Suprapubic skin (tissue), 4 donors: Measurements from ENCODE around the gene PCDHB11. TPM values are rescaled to one million over a fixed set of nuclear protein-coding genes. Genes with fewer than 3 reads are reported as not detected.
A peak's percentile ranks its signal among the peaks of the same experiment; 100 is the strongest.
"Not testable (repeated sequence)": the region's sequence is repeated elsewhere in the genome, so short reads cannot be mapped to it uniquely, and the experiment has no call there.

Experiments
- DNase-seq, 2 donors: peaks; one replicate each; pipeline ENCODE4 v3.0.0-alpha.2; 2019; ENCODE audit warnings: low spot score in 2 of 2
- H3K27ac ChIP-seq: fragments of 200-600 bp; sonication (generic); one replicate; pipeline ENCODE4 v1.5.1; 2019
- H3K27me3 ChIP-seq: fragments of 200-600 bp; sonication (generic); one replicate; pipeline ENCODE4 v1.5.1; 2019
- H3K36me3 ChIP-seq: fragments of 200-600 bp; sonication (generic); one replicate; pipeline ENCODE4 v1.5.1; 2019
- H3K4me1 ChIP-seq: fragments of 200-600 bp; sonication (generic); one replicate; pipeline ENCODE4 v1.5.1; 2019
- H3K4me3 ChIP-seq: fragments of 200-600 bp; sonication (generic); one replicate; pipeline ENCODE4 v1.5.1; 2019; ENCODE audit warnings: mild to moderate bottlenecking
- H3K9me3 ChIP-seq: fragments of 200-600 bp; sonication (generic); one replicate; pipeline ENCODE4 v1.5.1; 2019
- CTCF ChIP-seq, 2 donors: fragments of 200-600 bp in 1 of 2; fragments of 450-650 bp in 1 of 2; sonication (generic) in 1 of 2; IDR thresholded peaks; one replicate each; pipeline ENCODE4 v1.5.1; 2016 to 2019; ENCODE audit warnings: antibody characterized with exemption in 2 of 2, mild to moderate bottlenecking in 1 of 2, moderate library complexity in 1 of 2
- EP300 ChIP-seq: sonication (generic); formaldehyde crosslinking; IDR thresholded peaks from one replicate; pipeline ENCODE4 v1.6.1; 2017; ENCODE audit warnings: antibody characterized with exemption
- POLR2A ChIP-seq, 2 donors: fragments of 450-650 bp; IDR thresholded peaks; one replicate each; pipeline ENCODE4 v1.6.1; 2017; ENCODE audit warnings: antibody characterized with exemption in 2 of 2, mild to moderate bottlenecking in 2 of 2, moderate library complexity in 2 of 2
- POLR2AphosphoS5 ChIP-seq, 3 donors: sonication (generic); formaldehyde crosslinking; IDR thresholded peaks; one replicate each; pipeline ENCODE4 v1.6.1; 2017; ENCODE audit warnings: antibody characterized with exemption in 3 of 3
- WGBS: methylation state at CpG from one replicate; pipeline ENCODE4 v1.1.5; 2018; 5-methylcytosine and 5-hydroxymethylcytosine counted together
- total RNA-seq, 4 donors: library from RNA; depleted of rRNA; stranded (reverse); fragments of >200 nt; gene quantifications; one replicate each; pipeline ENCODE4 v1.1.0, GENCODE V29; 2016

The PCDHB11 gene
- total RNA-seq, 4 donors from 2014 or later, result 0.98 to 2.8 (median 1.2) TPM

DNA sequence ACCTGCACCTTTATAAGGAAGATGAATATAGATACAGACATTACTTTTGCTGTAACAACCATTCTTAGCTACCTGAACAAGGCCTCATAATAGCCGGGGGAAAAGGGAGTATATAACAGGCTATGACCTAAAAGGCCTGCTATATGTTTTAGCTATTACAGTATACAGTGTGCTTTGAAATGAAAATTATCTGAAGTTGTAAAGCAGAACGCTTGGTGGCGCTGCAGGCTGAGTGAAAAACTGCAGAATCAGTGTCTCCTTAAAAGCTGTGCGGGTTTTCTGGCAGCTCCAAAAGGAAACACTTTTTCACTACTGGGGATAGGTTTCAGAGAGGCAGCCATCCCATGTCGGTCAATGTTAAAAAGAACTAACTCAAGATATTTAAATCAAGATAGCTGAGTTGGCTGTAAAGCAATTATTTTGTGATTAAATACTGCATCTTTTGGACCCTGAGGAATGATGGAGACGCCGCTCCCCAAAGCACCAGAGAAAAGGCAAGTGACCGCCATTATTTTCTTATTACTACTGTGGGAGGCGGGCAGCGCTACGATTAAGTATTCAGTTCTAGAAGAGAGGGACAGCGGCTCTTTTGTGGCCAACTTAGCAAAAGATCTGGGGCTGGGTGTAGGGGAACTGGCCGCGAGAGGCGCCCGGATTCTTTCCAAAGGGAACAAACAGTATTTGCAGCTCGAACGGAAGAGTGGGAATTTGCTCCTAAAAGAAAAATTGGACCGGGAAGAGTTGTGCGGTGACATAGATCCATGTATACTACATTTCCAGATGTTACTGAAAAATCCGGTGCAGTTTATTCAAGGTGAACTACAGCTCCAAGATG is 43.7 kb upstream of the PCDHB11 start:
- TF ChIP-seq CTCF (IDR thresholded peaks at IDR 0.05) (no peak), POLR2A (IDR thresholded peaks at IDR 0.05) (no peak)

GRCh38 chr5:141157356-141157755 is 42.1 kb upstream of the PCDHB11 start:
- not testable (repeated sequence) for H3K4me1 ChIP-seq, DNase-seq, H3K36me3 ChIP-seq, H3K27ac ChIP-seq, H3K4me3 ChIP-seq, H3K27me3 ChIP-seq
- peaks cover 33% of the 10 kb centered on the region for H3K9me3 ChIP-seq
- WGBS, result 40% methylated on average over 9 of the region's 38 CpGs

More for the DNA sequence above, 43.7 kb upstream of the PCDHB11 start:
- Histone ChIP-seq H3K36me3 (no peaks in the 10 kb centered on the region), H3K4me3 (no peak overlapping the region), H3K4me1 (no peaks in the 10 kb centered on the region), H3K27ac (no peak overlapping the region), H3K27me3 (no peaks in the 10 kb centered on the region), H3K9me3 (peaks cover 26% of the 10 kb centered on the region)
- DNase-seq, result no peak
- 39% methylated on average over 21 of the region's 21 CpGs for WGBS

- H3K4me1 ChIP-seq, H3K36me3 ChIP-seq, H3K27ac ChIP-seq, H3K4me3 ChIP-seq, DNase-seq, H3K27me3 ChIP-seq: not testable (repeated sequence)
- 45% methylated on average over 19 of the region's 28 CpGs for WGBS
- H3K9me3 ChIP-seq, result peaks cover 33% of the 10 kb centered on the region
Observed at GRCh38 chr5:141157901-141158300, 41.5 kb upstream of the PCDHB11 start.

DNA sequence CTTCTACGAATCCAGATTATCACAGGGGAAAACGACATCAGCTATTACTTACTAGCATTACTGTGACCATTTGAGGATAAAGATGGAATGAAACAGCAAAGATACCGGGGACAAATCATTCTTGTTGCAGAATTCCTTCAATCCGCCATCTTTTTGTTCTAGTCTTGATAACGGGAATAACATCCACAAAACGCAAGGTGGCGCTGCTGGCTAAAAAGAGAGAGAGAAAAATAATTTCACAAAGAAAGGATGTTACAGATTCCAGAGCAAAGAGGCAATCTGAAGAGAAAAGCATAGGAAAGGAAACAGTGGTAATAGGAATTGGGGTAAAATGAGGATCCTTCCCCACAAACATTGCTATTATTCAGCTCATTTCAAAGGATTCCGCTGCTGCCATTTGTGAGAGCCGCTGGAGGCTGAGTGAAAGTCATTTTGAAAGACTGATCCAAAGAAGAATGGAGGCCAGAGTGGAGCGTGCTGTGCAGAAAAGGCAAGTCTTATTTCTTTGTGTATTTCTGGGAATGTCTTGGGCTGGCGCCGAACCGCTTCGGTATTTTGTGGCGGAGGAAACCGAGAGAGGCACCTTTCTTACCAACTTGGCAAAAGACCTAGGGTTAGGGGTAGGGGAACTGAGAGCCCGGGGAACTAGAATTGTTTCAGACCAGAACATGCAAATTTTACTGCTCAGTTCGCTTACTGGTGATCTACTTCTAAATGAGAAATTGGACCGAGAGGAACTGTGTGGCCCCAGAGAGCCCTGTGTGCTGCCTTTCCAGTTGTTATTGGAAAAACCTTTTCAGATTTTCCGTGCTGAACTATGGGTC is 26.8 kb upstream of the PCDHB11 start, which contains the start of gene PCDHB7:
TSS of gene PCDHB7 (plus strand) at position 264 of the 824 bp plus-strand sequence. CDS start at position 456, 192 bp downstream.
- Histone ChIP-seq H3K36me3 (no peaks in the 10 kb centered on the region), H3K9me3 (peaks cover 26% of the 10 kb centered on the region), H3K4me3 (peak within 1 kb of the TSS; percentile 19), H3K27me3 (peaks cover 21% of the 10 kb centered on the region), H3K27ac (no peak within 1 kb of the TSS), H3K4me1 (no peaks in the 10 kb centered on the region)
- DNase-seq, result no peak
- WGBS, result 34% methylated on average over 20 of the region's 20 CpGs
- no peak for TF ChIP-seq POLR2A (IDR thresholded peaks at IDR 0.05)
- TF ChIP-seq CTCF (IDR thresholded peaks at IDR 0.05), result peak in 1 of 2 donors; percentile 8
- TF ChIP-seq EP300, result no peak
- no peak for TF ChIP-seq POLR2AphosphoS5 (IDR thresholded peaks at IDR 0.05)

- H3K36me3 ChIP-seq, H3K27ac ChIP-seq, H3K4me1 ChIP-seq, DNase-seq, H3K4me3 ChIP-seq: not testable (repeated sequence)
- 55% methylated on average over 59 of the region's 79 CpGs for WGBS
- H3K9me3 ChIP-seq, result peaks cover 33% of the 10 kb centered on the region
- peaks cover 28% of the 10 kb centered on the region for H3K27me3 ChIP-seq
Observed at GRCh38 chr5:141174291-141175104, 24.9 kb upstream of the PCDHB11 start.

GRCh38 chr5:141175933-141176332 is 23.5 kb upstream of the PCDHB11 start:
- peaks cover 29% of the 10 kb centered on the region for H3K27me3 ChIP-seq
- H3K36me3 ChIP-seq, result no peaks in the 10 kb centered on the region
- DNase-seq, result no peak
- WGBS, result 73% methylated on average over 1 of the region's 1 CpG
- H3K4me1 ChIP-seq, result no peaks in the 10 kb centered on the region
- H3K9me3 ChIP-seq, result peaks cover 34% of the 10 kb centered on the region
- no peak for TF ChIP-seq POLR2A (IDR thresholded peaks at IDR 0.05)
- no peak for TF ChIP-seq POLR2AphosphoS5 (IDR thresholded peaks at IDR 0.05)
- TF ChIP-seq CTCF (IDR thresholded peaks at IDR 0.05), result no peak
- no peak for TF ChIP-seq EP300
- H3K4me3 ChIP-seq, result no peak overlapping the region
- H3K27ac ChIP-seq, result no peak overlapping the region

- not testable (repeated sequence) for H3K27ac ChIP-seq, H3K4me1 ChIP-seq, H3K4me3 ChIP-seq, H3K36me3 ChIP-seq, DNase-seq
- H3K27me3 ChIP-seq, result peaks cover 29% of the 10 kb centered on the region
- 34% methylated on average over 14 of the region's 18 CpGs for WGBS
- peaks cover 34% of the 10 kb centered on the region for H3K9me3 ChIP-seq
Observed at GRCh38 chr5:141177577-141178191, 21.7 kb upstream of the PCDHB11 start, which contains the start of gene PCDHB8. PCDHB8 (plus strand) TSS chr5:141177790; CDS start chr5:141178035, 245 bp downstream.

- not testable (repeated sequence) for H3K4me3 ChIP-seq, H3K27ac ChIP-seq, DNase-seq, H3K36me3 ChIP-seq, H3K4me1 ChIP-seq
- peaks cover 28% of the 10 kb centered on the region for H3K9me3 ChIP-seq
- H3K27me3 ChIP-seq, result peaks cover 27% of the 10 kb centered on the region
- WGBS, result 37% methylated on average over 29 of the region's 39 CpGs
Observed at GRCh38 chr5:141179371-141179770, 20.1 kb upstream of the PCDHB11 start.

- H3K4me1 ChIP-seq, H3K27ac ChIP-seq, H3K4me3 ChIP-seq, DNase-seq, H3K36me3 ChIP-seq: not testable (repeated sequence)
- peaks cover 22% of the 10 kb centered on the region for H3K27me3 ChIP-seq
- peaks cover 29% of the 10 kb centered on the region for H3K9me3 ChIP-seq
- 30% methylated on average over 20 of the region's 32 CpGs for WGBS
Observed at GRCh38 chr5:141179876-141180275, 19.6 kb upstream of the PCDHB11 start.
